HUDEP-2 (cell line): ENCODE results near the gene ZNF808.
"Not testable (repeated sequence)": the region's sequence is repeated elsewhere in the genome, so short reads cannot be mapped to it uniquely, and the experiment has no call there.

Source experiments
- DNase-seq, 76 experiments: peaks; one replicate each; lab custom pipeline; 2025; ENCODE audit not compliant: unreplicated experiment in 76 of 76; lab: John Stamatoyannopoulos, UW

The ZNF808 gene

DNA sequence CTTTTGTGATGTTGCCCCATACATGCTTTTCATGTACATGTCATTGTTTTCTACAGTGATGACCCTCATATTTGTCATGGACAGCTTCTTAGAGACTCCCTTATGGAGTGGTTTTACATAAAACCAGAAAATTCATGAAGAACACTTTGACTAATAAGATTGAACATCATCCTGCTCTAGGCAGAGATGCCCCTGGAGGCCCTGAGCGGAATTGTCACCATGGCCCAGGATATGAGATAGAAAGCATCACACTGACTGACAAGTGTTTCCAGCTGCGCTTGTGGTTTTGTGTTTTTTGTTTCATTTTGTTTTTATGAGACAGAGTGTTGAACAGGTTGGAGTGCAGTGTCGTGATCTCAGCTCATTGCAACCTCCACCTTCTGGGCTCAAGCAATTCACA is 64.8 kb downstream of the ZNF808 start:
- DNase-seq = no peak

DNA sequence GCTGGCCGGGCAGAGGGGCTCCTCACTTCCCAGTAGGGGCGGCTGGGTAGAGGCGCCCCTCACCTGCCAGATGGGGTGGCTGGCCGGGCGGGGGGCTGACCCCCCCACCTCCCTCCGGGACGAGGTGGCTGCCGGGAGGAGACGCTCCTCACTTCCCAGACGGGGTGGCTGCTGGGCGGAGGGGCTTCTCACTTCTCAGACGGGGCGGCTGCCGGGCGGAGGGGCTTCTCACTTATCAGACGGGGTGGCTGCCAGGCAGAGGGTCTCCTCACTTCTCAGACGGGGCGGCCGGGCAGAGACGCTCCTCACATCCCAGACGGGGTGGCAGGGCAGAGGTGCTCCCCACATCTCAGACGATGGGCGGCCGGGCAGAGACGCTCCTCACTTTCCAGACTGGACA is 66.0 kb downstream of the ZNF808 start:
- not testable (repeated sequence) for DNase-seq

DNA sequence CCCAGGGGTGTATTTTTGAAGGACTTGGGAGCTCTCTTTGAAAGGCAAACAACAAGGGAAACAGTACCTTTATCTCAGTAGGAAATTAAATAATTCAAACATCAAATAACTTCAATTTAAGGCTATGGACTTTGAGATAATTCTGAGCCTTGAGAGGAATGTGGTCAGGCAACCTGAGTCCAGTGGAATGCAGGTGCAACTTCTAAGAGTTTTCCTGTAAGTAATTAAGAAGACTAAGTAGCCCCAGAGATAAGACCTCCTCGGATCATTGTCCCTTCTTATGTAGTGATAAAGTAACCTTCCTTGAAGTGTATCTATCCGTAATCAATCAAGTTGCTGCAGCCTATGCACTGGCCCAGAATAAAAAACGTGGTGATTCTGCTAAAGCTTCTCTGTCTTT is 71.8 kb downstream of the ZNF808 start:
- no peak for DNase-seq

DNA sequence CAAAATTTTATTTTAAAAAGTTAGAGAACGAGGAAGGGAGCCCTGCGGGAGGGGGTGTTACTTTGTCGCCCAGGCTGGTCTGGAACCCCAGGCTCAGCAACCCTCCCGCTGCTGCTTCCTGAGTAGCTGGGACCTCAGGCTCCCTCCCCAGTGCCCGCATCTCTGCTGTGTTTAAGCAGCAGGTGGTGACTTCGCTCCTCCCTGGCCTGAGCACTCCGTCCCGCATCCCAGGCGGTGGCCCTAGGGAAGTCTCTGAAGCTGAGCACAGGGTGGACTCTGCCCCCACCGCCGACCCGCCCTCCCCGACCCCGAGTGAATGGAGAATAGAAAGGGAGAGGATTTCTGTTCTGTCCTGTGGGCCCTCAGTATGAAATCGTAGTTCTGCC is 73.2 kb downstream of the ZNF808 start:
- DNase-seq = peak in 3 of 76 experiments; percentile 13 to 37 (median 32)

DNA sequence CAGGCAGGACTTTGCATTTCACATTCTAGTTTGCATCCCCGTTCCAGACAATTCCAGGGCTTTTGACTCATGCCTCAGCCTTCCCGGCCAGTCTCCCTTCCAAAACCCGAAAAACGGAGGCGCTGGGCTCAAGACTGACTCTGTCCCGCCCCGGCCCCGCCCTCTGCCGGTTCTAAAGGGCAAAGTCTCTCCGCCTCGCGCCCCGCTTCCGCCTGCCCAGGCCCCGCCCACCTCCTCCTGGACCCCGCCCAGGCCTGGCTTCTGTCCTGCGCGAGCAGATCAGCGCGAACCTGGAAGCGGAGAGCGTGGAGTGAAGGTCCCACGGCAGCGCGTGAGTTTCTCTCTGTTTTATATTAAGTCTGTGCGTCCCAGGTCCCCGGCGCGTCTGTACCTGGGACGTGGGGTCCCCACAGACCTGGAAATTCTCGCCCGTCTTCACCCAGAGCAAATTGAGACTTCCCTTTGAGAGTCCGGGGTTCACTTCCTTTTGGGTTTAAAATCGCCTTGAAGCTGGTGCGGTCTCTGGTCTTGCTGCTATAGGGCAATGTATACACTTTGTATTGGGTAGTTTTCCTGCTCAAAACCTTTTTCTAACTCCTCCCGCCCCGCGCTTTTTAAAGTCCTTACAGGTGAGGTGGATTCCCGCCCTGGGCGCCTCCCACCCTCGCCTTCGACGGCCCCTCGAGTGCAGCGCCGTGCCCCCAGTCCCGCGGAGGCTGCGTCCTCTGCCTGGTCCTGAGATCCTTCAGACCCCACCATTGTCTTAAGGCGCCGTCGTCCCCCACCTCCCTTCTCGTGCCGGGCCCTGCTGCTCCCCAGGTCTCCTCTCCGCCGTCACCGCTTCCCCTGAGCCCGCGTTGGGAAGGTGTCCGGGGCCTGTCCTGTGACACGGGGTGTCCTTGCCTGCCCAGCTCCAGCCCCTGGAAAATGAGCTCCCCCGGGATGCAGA is 73.8 kb downstream of the ZNF808 start:
- peak in 74 of 76 experiments; percentile 8 to 96 (median 86) for DNase-seq

DNA sequence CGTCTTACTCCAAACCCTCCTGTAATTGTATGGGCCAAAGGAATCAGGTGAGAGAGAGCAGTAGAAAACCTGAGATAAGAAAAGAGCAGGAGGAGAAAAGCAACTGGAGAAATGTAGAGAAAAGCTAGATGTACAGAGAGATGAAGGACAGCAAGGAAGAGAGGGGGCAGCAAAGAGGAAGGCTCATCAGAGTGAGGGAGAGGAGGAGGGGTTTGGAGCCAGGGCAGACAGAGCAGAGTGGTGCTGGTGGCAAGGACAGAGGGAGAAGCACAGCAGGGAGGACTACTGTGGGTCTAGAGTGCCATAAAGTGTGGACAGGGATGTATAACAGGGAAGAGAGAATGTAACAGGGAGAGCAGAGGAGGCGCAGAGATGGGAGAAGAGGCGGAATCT is 74.5 kb downstream of the ZNF808 start:
- peak in 2 of 76 experiments; percentile 1 to 9 for DNase-seq

DNA sequence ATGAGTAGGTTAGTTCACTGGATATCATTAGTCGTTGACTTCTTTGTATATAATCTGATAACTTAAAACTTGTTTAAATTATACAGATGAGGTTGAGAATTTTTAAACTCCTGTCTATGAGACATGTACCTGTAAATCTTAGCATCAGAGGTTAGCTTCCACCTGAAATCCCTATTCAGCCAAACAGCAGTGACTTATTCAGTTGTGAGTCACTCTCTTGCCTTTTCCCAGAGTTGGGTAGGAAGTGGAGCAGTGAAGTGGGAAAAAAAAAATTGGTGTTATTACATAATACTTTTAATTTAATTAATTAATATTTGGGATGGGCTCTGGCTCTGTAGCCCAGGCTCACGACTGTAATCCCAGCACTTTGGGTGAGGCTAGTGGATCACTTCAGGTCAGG is 75.5 kb downstream of the ZNF808 start:
- no peak for DNase-seq

DNA sequence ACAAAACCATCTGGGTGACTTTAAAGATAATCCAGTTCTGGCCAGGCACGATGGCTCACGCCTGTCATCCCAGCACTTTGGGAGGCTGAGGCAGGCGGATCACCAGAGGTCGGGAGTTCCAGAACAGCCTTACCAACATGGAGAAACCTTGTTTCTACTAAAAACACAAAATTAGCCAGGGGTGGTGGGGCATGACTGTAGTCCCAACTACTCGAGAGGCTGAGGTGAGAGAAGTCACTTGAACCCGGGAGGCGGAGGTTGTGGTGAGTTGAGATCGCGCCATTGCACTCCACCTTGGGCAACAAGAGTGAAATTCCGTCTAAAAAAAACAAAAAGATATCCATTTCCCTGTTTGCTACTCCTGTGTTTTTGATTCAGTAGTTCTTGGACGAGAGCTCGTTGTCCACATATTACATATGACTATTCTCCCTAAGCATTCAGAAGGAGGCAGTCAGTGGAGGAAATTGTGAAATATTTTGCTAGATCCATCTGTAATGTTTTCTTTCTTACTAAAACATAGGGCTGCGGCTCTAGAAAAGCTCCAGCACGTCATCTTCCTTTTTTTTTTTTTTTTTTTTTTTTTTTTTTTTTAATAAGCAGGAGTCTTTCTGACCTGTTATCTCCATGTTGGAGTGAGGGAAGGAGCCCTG is 76.2 kb downstream of the ZNF808 start:
- DNase-seq = no peak
